GM21528 (cell line): ENCODE measurements around the gene PAQR9.

ENCODE experiments used
- ATAC-seq: cut with Tn5 transposase; IDR thresholded peaks from one replicate; pipeline ENCODE4 v1.9.1; 2021; ENCODE audit warnings: mild to moderate bottlenecking, moderate library complexity; ENCODE audit not compliant: unreplicated experiment, low FRiP score

PAQR9 gene

GRCh38 chr3:142983318-142983717 lies 19.8 kb upstream of the PAQR9 start:
- no peak for ATAC-seq

- no peak for ATAC-seq
Observed at GRCh38 chr3:142982038-142982773, 18.7 kb upstream of the PAQR9 start.

- no peak for ATAC-seq
Observed at GRCh38 chr3:142981108-142981507, 17.6 kb upstream of the PAQR9 start.

GRCh38 chr3:142977399-142977728 lies 13.9 kb upstream of the PAQR9 start:
- ATAC-seq = no peak

GRCh38 chr3:142976621-142977398 lies 13.3 kb upstream of the PAQR9 start:
- ATAC-seq = no peak

GRCh38 chr3:142975316-142975995 lies 12.0 kb upstream of the PAQR9 start:
- no peak for ATAC-seq

GRCh38 chr3:142973217-142974009 lies 9.9 kb upstream of the PAQR9 start:
- ATAC-seq = no peak

GRCh38 chr3:142972092-142972753 lies 8.7 kb upstream of the PAQR9 start:
- no peak for ATAC-seq

GRCh38 chr3:142971431-142971830 lies 8.0 kb upstream of the PAQR9 start:
- ATAC-seq = no peak

GRCh38 chr3:142968319-142969025 lies 5.0 kb upstream of the PAQR9 start:
- no peak for ATAC-seq

- ATAC-seq = no peak
Observed at GRCh38 chr3:142966808-142967207, 3.3 kb upstream of the PAQR9 start.

GRCh38 chr3:142965581-142965980 lies 2.1 kb upstream of the PAQR9 start:
- no peak for ATAC-seq

GRCh38 chr3:142963234-142963515 lies 299 bp downstream of the PAQR9 start:
- no peak for ATAC-seq

- ATAC-seq = no peak
Observed at GRCh38 chr3:142962520-142963233, 797 bp downstream of the PAQR9 start.

- no peak for ATAC-seq
Observed at GRCh38 chr3:142962175-142962519, 1.3 kb downstream of the PAQR9 start.

- no peak for ATAC-seq
Observed at GRCh38 chr3:142961539-142961938, 1.9 kb downstream of the PAQR9 start.

- ATAC-seq = no peak
Observed at GRCh38 chr3:142960322-142960850, 3.1 kb downstream of the PAQR9 start.

GRCh38 chr3:142958707-142959106 lies 4.8 kb downstream of the PAQR9 start:
- ATAC-seq = no peak

- ATAC-seq = no peak
Observed at GRCh38 chr3:142953443-142953842, 10.0 kb downstream of the PAQR9 start.
